ELR (cell line): Measurements from ENCODE around the gene PPM1H.

Experiments
- DNase-seq: peaks from one replicate; pipeline ENCODE4 v3.0.0-alpha.2; 2015; ENCODE audit warnings: low read depth

PPM1H gene

GRCh38 chr12:62649412-62650138 lies 285.4 kb downstream of the PPM1H start:
- no peak for DNase-seq

DNA sequence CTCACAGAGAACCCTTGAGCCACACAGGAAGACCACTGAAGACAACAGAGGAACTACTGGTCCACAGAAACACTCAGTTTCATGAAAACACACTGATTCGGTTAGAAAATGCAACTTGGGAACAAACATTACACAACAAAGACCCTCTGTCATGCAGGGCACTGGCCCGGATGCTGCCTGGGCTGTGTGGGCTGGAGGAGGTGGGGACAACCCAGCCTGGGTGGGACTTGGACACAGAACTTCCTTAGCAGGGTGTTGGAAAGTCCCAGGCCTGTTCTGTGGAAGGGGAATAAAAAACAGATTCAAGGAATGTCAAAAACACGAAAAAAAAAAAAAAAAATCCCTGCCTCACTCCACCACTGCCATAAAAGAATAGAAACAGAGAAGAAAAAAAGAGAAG lies 287.4 kb downstream of the PPM1H start:
- no peak for DNase-seq

GRCh38 chr12:62646566-62646965 lies 288.4 kb downstream of the PPM1H start:
- no peak for DNase-seq

- DNase-seq = no peak
Measured at GRCh38 chr12:62643486-62643885, 291.5 kb downstream of the PPM1H start.

DNA sequence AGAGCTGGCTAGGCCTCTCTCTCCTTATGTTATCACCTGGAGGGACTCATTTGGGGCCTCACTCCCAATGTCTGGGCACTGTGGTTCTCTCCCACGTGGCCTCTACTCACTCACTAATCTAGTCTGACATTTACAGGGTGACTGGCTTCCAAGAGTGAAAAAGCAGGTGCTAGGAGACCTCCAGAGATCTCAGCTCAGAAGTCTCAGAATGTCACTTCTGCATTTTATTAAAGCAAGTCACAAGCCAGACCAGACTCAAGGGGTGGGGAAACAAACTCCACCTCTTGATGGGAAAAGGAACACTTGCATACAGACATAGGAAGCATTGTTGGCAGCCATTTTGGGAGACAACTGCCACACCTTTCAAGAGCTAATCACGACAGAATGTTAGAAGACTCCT lies 292.5 kb downstream of the PPM1H start:
- no peak for DNase-seq

GRCh38 chr12:62640910-62641448 lies 294.0 kb downstream of the PPM1H start:
- peak; percentile 73 for DNase-seq

- no peak for DNase-seq
Measured at GRCh38 chr12:62637679-62638078, 297.3 kb downstream of the PPM1H start.

GRCh38 chr12:62635649-62636048 lies 299.3 kb downstream of the PPM1H start:
- DNase-seq = no peak

GRCh38 chr12:62632411-62632918 lies 302.5 kb downstream of the PPM1H start:
- peak; percentile 51 for DNase-seq

GRCh38 chr12:62631471-62632410 lies 303.2 kb downstream of the PPM1H start:
- peak; percentile 86 for DNase-seq

- DNase-seq = no peak
Measured at GRCh38 chr12:62629971-62630739, 304.8 kb downstream of the PPM1H start.

DNA sequence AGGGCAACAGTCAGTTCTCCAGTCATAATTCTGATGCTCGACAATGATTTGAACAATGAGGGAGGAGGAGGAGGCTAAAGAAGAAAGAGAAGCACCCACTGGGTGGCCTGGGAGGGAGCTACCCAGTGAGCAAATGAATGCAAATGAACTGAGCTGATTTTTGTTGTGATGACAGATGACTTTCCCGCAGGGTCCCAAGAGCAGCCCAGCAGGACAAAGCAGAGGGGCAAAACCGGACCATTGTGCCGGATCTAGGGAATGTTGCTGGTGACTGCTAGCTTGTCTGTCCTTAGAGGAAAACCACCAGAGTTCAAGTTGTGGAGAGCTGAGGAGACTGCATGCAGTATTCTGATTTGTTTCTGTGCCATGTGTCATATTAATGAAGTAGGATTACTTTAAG lies 305.5 kb downstream of the PPM1H start:
- DNase-seq = no peak

DNA sequence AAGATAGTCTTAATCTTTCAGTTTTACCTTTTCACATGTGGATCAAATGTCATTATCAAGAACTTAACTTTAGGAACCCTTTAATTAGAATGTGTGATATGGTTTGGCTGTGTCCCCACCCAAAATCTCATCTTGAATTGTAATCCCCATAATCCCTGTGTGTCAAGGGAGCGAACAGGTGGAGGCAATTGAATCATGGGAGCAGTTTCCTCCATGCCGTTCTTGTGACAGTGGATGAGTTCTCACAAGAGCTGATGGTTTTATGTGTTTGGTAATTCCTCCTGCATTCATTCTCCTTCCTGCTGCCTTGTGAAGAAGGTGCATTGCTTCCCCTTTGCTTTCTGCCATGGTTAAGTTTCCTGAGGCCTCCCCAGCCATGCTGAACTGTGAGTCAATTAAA lies 307.8 kb downstream of the PPM1H start:
- DNase-seq = no peak

- no peak for DNase-seq
Measured at GRCh38 chr12:62625228-62625627, 309.7 kb downstream of the PPM1H start.

DNA sequence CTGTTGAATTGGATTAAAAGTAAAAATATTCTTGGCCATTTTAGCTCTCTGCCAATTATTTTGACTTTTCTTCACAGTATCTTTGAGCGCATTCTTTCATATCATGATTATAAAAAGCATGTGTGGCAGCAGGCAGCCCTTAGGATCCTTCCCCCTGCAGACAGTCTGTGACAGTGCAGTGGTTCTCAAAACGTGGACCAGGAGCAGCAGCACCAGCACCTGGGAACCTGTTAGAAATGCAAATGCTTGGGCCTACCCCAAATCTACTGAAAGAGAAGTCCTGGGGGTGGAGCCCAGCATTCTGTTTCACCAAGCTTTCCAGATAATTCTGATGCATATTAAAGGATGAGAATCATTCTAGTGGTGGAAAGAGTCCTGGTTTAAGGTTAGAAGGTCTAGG lies 312.8 kb downstream of the PPM1H start:
- DNase-seq = no peak

DNA sequence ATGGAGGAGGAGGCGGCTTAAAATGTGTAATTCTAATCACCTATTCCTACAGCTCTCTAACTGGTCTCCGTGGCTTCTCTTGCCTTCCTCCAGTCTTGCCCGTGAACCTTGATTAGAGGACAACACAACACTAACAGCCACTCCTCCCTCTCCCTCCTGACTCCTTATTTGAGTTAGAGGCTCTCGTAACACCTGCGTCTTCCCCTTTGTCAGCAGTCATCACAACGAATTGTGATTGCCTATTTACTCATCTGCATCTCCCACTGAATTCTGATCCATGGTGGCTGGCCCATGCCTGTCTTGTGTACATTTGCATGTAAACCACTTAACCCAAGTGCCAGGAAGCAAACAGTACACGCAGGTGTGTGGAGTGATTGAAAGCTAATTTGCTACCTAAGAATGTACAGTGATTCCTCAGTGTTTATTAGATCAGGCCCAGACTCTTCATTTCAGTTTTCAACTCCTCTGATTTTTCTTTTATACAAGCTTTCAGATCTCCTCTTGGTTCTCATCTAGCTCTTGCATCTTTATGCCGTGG lies 313.8 kb downstream of the PPM1H start:
- DNase-seq = no peak

GRCh38 chr12:62618930-62619329 lies 316.0 kb downstream of the PPM1H start:
- DNase-seq = no peak

DNA sequence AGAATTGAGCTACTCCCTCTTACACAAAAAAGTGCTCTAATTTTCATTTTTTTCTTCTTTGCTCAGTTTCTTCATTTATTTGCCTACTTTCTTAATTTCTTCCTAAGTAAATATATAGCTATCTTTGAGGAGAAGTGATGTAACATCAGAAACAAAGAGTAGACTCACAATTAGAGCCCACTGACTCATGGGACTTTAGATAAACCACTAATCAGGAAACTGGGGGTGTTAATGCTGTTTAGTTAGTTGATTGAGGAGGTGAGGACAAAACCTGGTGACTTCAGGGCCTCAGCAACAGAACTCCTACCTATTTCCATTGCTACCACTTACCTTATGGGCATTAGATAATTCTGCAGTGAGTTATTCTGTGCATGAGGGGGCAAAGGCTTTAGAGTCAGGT lies 316.6 kb downstream of the PPM1H start:
- DNase-seq = no peak

DNA sequence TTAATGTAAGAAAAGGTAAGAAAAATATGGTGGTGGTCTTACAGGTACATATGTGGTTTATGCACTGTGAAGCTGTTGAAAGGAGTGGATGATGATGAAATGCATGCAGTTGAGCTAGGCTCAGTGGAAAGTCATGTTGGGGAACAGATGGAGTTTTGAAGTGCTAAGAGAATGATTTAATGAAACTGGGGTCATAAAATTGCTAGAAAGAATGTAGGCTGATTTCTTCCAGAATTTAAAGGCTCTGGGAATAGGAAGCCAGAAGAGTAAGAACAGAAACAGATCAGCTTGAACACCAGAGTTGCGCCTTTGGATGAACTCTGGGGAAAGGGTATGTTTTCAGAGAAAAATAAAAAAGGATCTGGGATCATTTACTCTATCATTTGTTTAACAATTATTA lies 321.9 kb downstream of the PPM1H start:
- DNase-seq = no peak

- peak; percentile 23 for DNase-seq
Measured at GRCh38 chr12:62606654-62607053, 328.3 kb downstream of the PPM1H start.

DNA sequence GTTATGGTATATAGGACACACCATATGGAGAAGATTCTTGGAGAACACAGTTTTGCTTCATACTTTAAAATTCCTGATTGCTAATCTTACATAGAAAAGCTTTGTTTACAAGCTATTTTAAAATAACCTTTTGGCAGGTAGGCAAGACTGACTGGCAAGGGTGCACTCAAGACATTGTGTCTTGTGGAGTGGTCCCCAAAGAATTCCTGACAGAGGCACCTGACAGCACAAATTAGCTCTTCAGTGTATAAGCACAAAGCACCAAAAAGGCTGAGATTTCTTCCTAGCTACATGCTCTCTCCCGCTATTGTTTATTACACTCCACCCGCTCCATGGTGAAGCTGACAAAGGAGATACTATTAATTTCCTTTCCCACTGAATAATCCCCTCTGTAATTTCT lies 329.0 kb downstream of the PPM1H start:
- no peak for DNase-seq

- DNase-seq = peak; percentile 59
Measured at GRCh38 chr12:62604871-62605270, 330.1 kb downstream of the PPM1H start.
